Kidney (tissue), 14 donors: ENCODE measurements around the gene PRDM1. TPM values are rescaled to one million over a fixed set of nuclear protein-coding genes. Genes with fewer than 3 reads are reported as not detected.

Experiments used
- DNase-seq, 5 donors: peaks; one replicate each; pipeline ENCODE4 v3.0.0-alpha.2; 2013 to 2020
- FAIRE-seq: peaks from 2 replicates; lab custom pipeline; 2012; peaks lifted over from hg19 to GRCh38; lab: Jason Lieb, UNC
- H3K27ac ChIP-seq, 2 donors: one replicate each; pipeline ENCODE4 v1.7.0; 2013; ENCODE audit warnings: low read depth in 2 of 2, low read length in 2 of 2, inconsistent platforms in 1 of 2
- H3K27me3 ChIP-seq: one replicate; pipeline ENCODE4 v1.7.1; 2013; ENCODE audit warnings: low read length, inconsistent platforms; ENCODE audit not compliant: control insufficient read depth, insufficient read depth
- H3K36me3 ChIP-seq, 3 donors: one replicate each; pipeline versions ENCODE4 v1.7.0 to v1.7.1; 2013; ENCODE audit warnings: low read length in 3 of 3, control low read depth in 1 of 3, inconsistent platforms in 1 of 3; ENCODE audit not compliant: insufficient read depth in 3 of 3, control insufficient read depth in 2 of 3
- H3K4me1 ChIP-seq, 3 donors: one replicate each; pipeline versions ENCODE4 v1.7.0 to v1.7.1; 2013; ENCODE audit warnings: low read length in 3 of 3, inconsistent platforms in 1 of 3, low read depth in 1 of 3; ENCODE audit not compliant: control insufficient read depth in 2 of 3, insufficient read depth in 2 of 3
- H3K4me3 ChIP-seq, 3 donors: one replicate each; pipeline versions ENCODE4 v1.7.0 to v1.8.1; 2013; ENCODE audit warnings: low read length in 3 of 3, control low read depth in 1 of 3, inconsistent platforms in 1 of 3
- H3K9ac ChIP-seq, 3 donors: one replicate each; pipeline versions ENCODE4 v1.7.0 to v1.7.1; 2013; ENCODE audit warnings: low read length in 3 of 3, control low read depth in 1 of 3, inconsistent platforms in 1 of 3
- H3K9me3 ChIP-seq, 3 donors: one replicate each; pipeline versions ENCODE4 v1.7.0 to v1.7.1; 2013; ENCODE audit warnings: low read length in 3 of 3, control low read depth in 1 of 3, inconsistent platforms in 1 of 3; ENCODE audit not compliant: control insufficient read depth in 2 of 3, insufficient read depth in 1 of 3
- intact Hi-C: fragments of 100-400 bp; cut with DNase I; formaldehyde crosslinking; loops from one replicate; pipeline ENCODE4 v1.11.1; 2022
- polyA plus RNA-seq: library from polyadenylated mRNA; stranded (reverse); fragments of 350-450 nt; fragmentation: Illumina TruSeq; extraction: RNeasy Lipid Tissue Mini Kit (QIAGEN cat#74804); gene quantifications from one replicate; pipeline ENCODE4 v1.2.3, GENCODE V29; 2014; ENCODE audit warnings: low read depth, low replicate concordance; ENCODE audit not compliant: insufficient read depth
- total RNA-seq: library from RNA; stranded (reverse); fragmentation: NEBNext Ultra II Directional; extraction: Animal tissue kit (Norgen Biotek cat#: 25700); gene quantifications from one replicate; pipeline ENCODE4 v1.2.1, GENCODE V29; 2021
- TF ChIP-seq, protein P1 (sequence below): IDR thresholded peaks from 3 replicates; pipeline ENCODE4 v1.5.1; 2012; ENCODE audit warnings: mild to moderate bottlenecking, moderate library complexity, borderline replicate concordance; ENCODE audit not compliant: insufficient read depth; ENCODE audit errors: extremely low read depth
- donor health status: control.
- donor health status: control.
- donor health status: control.
- donor health status: control.
- donor health status: control.
- donor health status: DM: yes; HTN: yes; CAD: no.
- donor health status: Normal renal cell carcinoma (clear cell type).

PRDM1 gene
- total and polyA plus RNA-seq, 2 donors from 2014 or later, result 0.86 to 23.0 TPM

DNA sequence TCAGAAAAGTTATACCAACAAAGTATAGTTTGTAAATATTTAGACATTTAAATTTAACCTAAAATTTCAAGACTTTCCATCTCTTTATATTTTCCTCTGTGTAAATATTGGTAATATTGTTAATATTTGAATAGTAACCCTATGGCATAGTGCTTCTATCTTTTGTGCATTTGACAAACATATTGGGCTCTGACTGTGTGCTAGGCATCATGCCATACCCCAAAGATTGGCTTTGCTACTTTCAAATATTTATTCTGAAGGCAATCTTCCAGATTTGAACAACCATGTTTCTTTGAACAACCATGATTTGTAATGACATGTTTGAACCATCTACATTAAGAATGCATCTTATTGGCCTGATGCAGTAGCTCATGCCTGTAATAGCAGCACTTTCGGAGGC lies 15.5 kb upstream of the PRDM1 start:
- DNase-seq, result no peak
- FAIRE-seq, result no peak
- TF ChIP-seq, protein P1, sequence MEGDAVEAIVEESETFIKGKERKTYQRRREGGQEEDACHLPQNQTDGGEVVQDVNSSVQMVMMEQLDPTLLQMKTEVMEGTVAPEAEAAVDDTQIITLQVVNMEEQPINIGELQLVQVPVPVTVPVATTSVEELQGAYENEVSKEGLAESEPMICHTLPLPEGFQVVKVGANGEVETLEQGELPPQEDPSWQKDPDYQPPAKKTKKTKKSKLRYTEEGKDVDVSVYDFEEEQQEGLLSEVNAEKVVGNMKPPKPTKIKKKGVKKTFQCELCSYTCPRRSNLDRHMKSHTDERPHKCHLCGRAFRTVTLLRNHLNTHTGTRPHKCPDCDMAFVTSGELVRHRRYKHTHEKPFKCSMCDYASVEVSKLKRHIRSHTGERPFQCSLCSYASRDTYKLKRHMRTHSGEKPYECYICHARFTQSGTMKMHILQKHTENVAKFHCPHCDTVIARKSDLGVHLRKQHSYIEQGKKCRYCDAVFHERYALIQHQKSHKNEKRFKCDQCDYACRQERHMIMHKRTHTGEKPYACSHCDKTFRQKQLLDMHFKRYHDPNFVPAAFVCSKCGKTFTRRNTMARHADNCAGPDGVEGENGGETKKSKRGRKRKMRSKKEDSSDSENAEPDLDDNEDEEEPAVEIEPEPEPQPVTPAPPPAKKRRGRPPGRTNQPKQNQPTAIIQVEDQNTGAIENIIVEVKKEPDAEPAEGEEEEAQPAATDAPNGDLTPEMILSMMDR, result no peak
- no peaks in the 10 kb centered on the region for H3K9me3 ChIP-seq
- no peaks in the 10 kb centered on the region for H3K27me3 ChIP-seq
- H3K27ac ChIP-seq, result no peak overlapping the region
- intact Hi-C loops, result no loop called here
- H3K9ac ChIP-seq, result no peak overlapping the region
- peaks cover 0 to 4% (median 3%) of the 10 kb centered on the region in 3 donors for H3K4me1 ChIP-seq
- no peaks in the 10 kb centered on the region for H3K36me3 ChIP-seq
- no peak overlapping the region for H3K4me3 ChIP-seq

DNA sequence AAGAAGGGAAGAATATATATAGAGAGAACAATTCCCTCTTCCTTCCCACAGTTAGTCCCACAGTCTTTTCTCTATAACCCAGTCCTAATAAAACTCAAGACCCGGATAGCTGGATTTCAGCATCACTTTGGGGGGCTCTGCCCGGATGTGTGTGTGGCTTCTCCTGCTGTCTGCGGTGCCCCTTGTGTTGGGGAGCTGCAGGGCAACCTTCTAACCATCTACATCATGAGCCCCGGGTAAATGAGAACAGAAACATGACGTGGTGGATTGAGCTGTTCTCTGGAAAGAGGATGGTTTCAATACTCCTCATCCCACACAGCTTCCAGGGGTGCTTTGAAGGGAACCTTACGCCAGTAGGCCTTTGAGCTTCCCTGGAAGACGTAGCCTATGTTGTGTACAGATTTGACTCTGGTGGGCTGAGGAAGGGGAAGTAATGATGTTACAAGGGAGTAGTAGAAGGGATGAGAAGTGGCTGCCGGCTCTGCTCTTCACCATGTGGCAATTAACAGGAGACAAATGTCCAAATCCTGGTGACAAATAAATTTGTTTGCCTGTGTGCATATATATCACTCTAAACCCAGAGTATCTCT lies 13.5 kb upstream of the PRDM1 start:
- Histone ChIP-seq H3K27me3 (no peaks in the 10 kb centered on the region), H3K4me3 (no peak overlapping the region), H3K36me3 (no peaks in the 10 kb centered on the region), H3K27ac (no peak overlapping the region), H3K4me1 (peaks cover 0 to 4% (median 3%) of the 10 kb centered on the region in 3 donors), H3K9ac (no peak overlapping the region), H3K9me3 (no peaks in the 10 kb centered on the region)
- DNase-seq, result no peak
- TF ChIP-seq, protein P1, result no peak
- intact Hi-C loops, result no loop called here
- no peak for FAIRE-seq

DNA sequence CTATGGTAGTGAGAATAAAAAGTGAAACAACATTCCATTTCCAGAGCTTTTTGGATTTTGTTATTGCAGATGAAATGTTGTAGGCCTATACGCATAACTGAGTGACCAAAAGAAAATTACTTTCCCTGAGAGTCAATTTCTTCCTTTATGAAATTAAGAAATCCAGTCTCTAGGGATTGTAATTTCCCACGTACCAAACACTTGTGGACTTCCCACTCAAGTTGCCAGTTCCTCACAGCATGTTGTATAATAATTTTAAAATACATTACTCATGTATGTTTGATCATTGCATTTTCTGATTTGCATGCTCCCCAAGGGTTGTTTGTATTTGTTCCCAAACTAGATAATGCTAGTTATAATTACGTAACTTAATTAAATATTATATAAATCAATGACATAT lies 12.0 kb upstream of the PRDM1 start:
- H3K4me1 ChIP-seq, result peaks cover 0 to 4% (median 3%) of the 10 kb centered on the region in 3 donors
- FAIRE-seq (no peak), DNase-seq (no peak)
- no peaks in the 10 kb centered on the region for H3K9me3 ChIP-seq
- H3K36me3 ChIP-seq, result no peaks in the 10 kb centered on the region
- H3K27ac ChIP-seq, result no peak overlapping the region
- intact Hi-C loops, result no loop called here
- no peak overlapping the region for H3K4me3 ChIP-seq
- H3K9ac ChIP-seq, result no peak overlapping the region
- no peaks in the 10 kb centered on the region for H3K27me3 ChIP-seq
- TF ChIP-seq, protein P1, result no peak

DNA sequence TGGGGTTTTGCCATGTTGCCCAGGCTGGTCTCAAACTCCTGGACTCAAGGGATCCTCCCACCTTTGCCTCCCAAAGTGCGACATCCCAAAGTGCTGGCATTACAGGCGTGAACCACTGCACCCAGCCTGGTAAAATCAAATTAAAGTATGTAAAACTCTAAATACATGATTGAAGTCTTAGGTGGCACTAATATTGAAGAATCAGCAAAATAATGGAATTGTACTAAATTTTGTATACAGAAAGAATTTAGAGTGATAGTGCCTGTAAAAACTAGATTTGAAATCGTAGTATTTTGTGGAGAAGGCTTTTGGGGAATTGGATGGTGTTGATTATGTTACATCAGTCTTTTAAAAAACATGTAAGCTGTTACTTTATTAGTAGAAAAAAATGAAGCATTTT lies 10.0 kb upstream of the PRDM1 start:
- H3K9ac ChIP-seq, result no peak overlapping the region
- H3K4me3 ChIP-seq, result no peak overlapping the region
- DNase-seq, result no peak
- no peaks in the 10 kb centered on the region for H3K4me1 ChIP-seq
- no peak for FAIRE-seq
- H3K36me3 ChIP-seq, result no peaks in the 10 kb centered on the region
- TF ChIP-seq, protein P1, result no peak
- intact Hi-C loops, result no loop called here
- no peaks in the 10 kb centered on the region for H3K9me3 ChIP-seq
- H3K27ac ChIP-seq, result no peak overlapping the region
- H3K27me3 ChIP-seq, result no peaks in the 10 kb centered on the region
